Neural cell (in vitro differentiated cells): ENCODE results near the gene ACVRL1. TPM values are rescaled to one million over a fixed set of nuclear protein-coding genes. Genes with fewer than 3 reads are reported as not detected.

Experiments used
- H2AFZ ChIP-seq: fragments of 200-600, 300-800 bp; sonication (generic), shearing (Covaris generic); 2 replicates; pipeline ENCODE4 v1.6.0; 2014; ENCODE audit warnings: low read depth, mild to moderate bottlenecking, antibody characterized with exemption, low read length, moderate library complexity
- H3F3A ChIP-seq: fragments of 200-600 bp; shearing (Covaris generic); 2 replicates; pipeline ENCODE4 v1.6.1; 2016; ENCODE audit warnings: mild to moderate bottlenecking, moderate library complexity, mixed read lengths, antibody characterized with exemption, low read length; ENCODE audit not compliant: insufficient read depth, poor library complexity, severe bottlenecking
- H3K27ac ChIP-seq: fragments of 200-600, 300-800 bp; sonication (generic), shearing (Covaris generic); 2 replicates; pipeline ENCODE4 v1.5.1; 2014; ENCODE audit warnings: mild to moderate bottlenecking, low read length, moderate library complexity
- H3K27me3 ChIP-seq: fragments of 300-800, 200-600 bp; sonication (generic), shearing (Covaris generic); 2 replicates; pipeline ENCODE4 v1.6.0; 2014; ENCODE audit warnings: mild to moderate bottlenecking, low read depth, low read length, moderate library complexity; ENCODE audit not compliant: insufficient read depth
- H3K36me3 ChIP-seq: fragments of 300-800, 200-600 bp; sonication (generic), shearing (Covaris generic); 2 replicates; pipeline ENCODE4 v1.5.1; 2014; ENCODE audit warnings: mild to moderate bottlenecking, antibody characterized with exemption, low read length, moderate library complexity; ENCODE audit not compliant: insufficient read depth
- H3K4me2 ChIP-seq: fragments of 300-800, 200-600 bp; sonication (generic), shearing (Covaris generic); 2 replicates; pipeline ENCODE4 v1.6.0; 2014; ENCODE audit warnings: mild to moderate bottlenecking, low read length
- H3K4me3 ChIP-seq: fragments of 300-800, 200-600 bp; sonication (generic), shearing (Covaris generic); 2 replicates; pipeline ENCODE4 v1.5.1; 2014; ENCODE audit warnings: mild to moderate bottlenecking, low read length, moderate library complexity
- H3K79me2 ChIP-seq: fragments of 200-600 bp; shearing (Covaris generic); replicated peaks from 2 replicates; pipeline ENCODE4 v1.6.0; 2014; ENCODE audit warnings: mild to moderate bottlenecking, low read length, moderate library complexity; ENCODE audit not compliant: insufficient read depth
- H3K9ac ChIP-seq: fragments of 300-800, 200-600 bp; sonication (generic), shearing (Covaris generic); 2 replicates; pipeline ENCODE4 v1.6.1; 2016; ENCODE audit warnings: mild to moderate bottlenecking, low read length, mixed read lengths
- H3K9me2 ChIP-seq: fragments of 200-600 bp; shearing (Covaris generic); 2 replicates; pipeline ENCODE4 v1.6.1; 2016; ENCODE audit warnings: mild to moderate bottlenecking, low read length, mixed read lengths; ENCODE audit not compliant: insufficient read depth
- H3K9me3 ChIP-seq: fragments of 200-600, 300-800 bp; sonication (generic), shearing (Covaris generic); 2 replicates; pipeline ENCODE4 v1.6.1; 2016; ENCODE audit warnings: mild to moderate bottlenecking, mixed run types, low read length, moderate library complexity, mixed read lengths
- H4K20me1 ChIP-seq: fragments of 200-600 bp; shearing (Covaris generic); 2 replicates; pipeline ENCODE4 v1.6.1; 2016; ENCODE audit warnings: mild to moderate bottlenecking, mixed run types; ENCODE audit not compliant: insufficient read depth
- CTCF ChIP-seq: fragments of 450-650 bp; IDR thresholded peaks from 2 replicates; pipeline ENCODE4 v1.5.1; 2014; ENCODE audit warnings: antibody characterized with exemption, mild to moderate bottlenecking, moderate library complexity; ENCODE audit not compliant: poor library complexity, severe bottlenecking
- EP300 ChIP-seq: fragments of 450-650 bp; conservative IDR thresholded peaks from 2 replicates; pipeline ENCODE4 v1.6.1; 2014; ENCODE audit warnings: antibody characterized with exemption, mild to moderate bottlenecking, moderate library complexity; ENCODE audit not compliant: poor library complexity, severe bottlenecking
- EZH2 ChIP-seq: fragments of 200-600, 300-800 bp; shearing (Covaris generic), sonication (generic); IDR thresholded peaks from 2 replicates; pipeline ENCODE4 v1.6.1; 2014; ENCODE audit warnings: antibody characterized with exemption, low read length, borderline replicate concordance, mild to moderate bottlenecking; ENCODE audit not compliant: insufficient read depth, poor library complexity, severe bottlenecking
- MXI1 ChIP-seq: fragments of 450-650 bp; conservative IDR thresholded peaks from 2 replicates; pipeline ENCODE4 v1.6.1; 2014; ENCODE audit warnings: antibody characterized with exemption, mild to moderate bottlenecking; ENCODE audit not compliant: poor library complexity, severe bottlenecking
- POLR2AphosphoS5 ChIP-seq: IDR thresholded peaks from 2 replicates; pipeline ENCODE4 v1.6.1; 2012
- RAD21 ChIP-seq: fragments of 450-650 bp; conservative IDR thresholded peaks from 2 replicates; pipeline ENCODE4 v1.6.1; 2014; ENCODE audit warnings: antibody characterized with exemption, mild to moderate bottlenecking, moderate library complexity
- REST ChIP-seq: IDR thresholded peaks from 2 replicates; pipeline ENCODE4 v1.6.1; 2012; ENCODE audit warnings: borderline replicate concordance
- SMC3 ChIP-seq: fragments of 450-650 bp; conservative IDR thresholded peaks from 2 replicates; pipeline ENCODE4 v1.6.1; 2014; ENCODE audit warnings: antibody characterized with exemption, mild to moderate bottlenecking, moderate library complexity; ENCODE audit not compliant: poor library complexity
- TAF1 ChIP-seq: IDR thresholded peaks from 2 replicates; pipeline ENCODE4 v1.6.1; 2012; ENCODE audit warnings: low read depth
- polyA plus RNA-seq: library from polyadenylated mRNA; depleted of rRNA; stranded (reverse); fragments of >200 nt; gene quantifications from 2 replicates; pipeline ENCODE4 v1.2.3, GENCODE V29; 2014

ACVRL1 gene
- polyA plus RNA-seq, 1 donor from 2014 or later: not detected

- H3K9me3 ChIP-seq: no peaks in the 10 kb centered on the region
- H3K27me3 ChIP-seq: no peaks in the 10 kb centered on the region
- no peak for TF ChIP-seq EP300
- TF ChIP-seq SMC3: no peak
- TF ChIP-seq RAD21: no peak
- no peak for TF ChIP-seq CTCF
- no peak for TF ChIP-seq MXI1
- TF ChIP-seq EZH2: no peak
- no peak for TF ChIP-seq TAF1
- no peak for TF ChIP-seq POLR2AphosphoS5
- no peak for TF ChIP-seq REST
- H3K36me3 ChIP-seq: peaks cover 6% of the 10 kb centered on the region
- H3K4me3 ChIP-seq: no peak overlapping the region
- H4K20me1 ChIP-seq: peaks cover 41% of the 10 kb centered on the region
- no peak overlapping the region for H3K9ac ChIP-seq
- H3K4me2 ChIP-seq: no peak overlapping the region
- H2AFZ ChIP-seq: no peak overlapping the region
- H3K27ac ChIP-seq: no peak overlapping the region
- peaks cover 47% of the 10 kb centered on the region for H3K79me2 ChIP-seq
- H3K9me2 ChIP-seq: no peaks in the 10 kb centered on the region
- H3F3A ChIP-seq: no peaks in the 10 kb centered on the region
These were observed 64.5 kb downstream of the ACVRL1 start for GRCh38 chr12:51971679-51972421.

- H3K36me3 ChIP-seq: peaks cover 6% of the 10 kb centered on the region
- no peaks in the 10 kb centered on the region for H3F3A ChIP-seq
- no peak overlapping the region for H3K4me3 ChIP-seq
- peaks cover 45% of the 10 kb centered on the region for H3K79me2 ChIP-seq
- no peak overlapping the region for H3K9ac ChIP-seq
- TF ChIP-seq CTCF (no peak), MXI1 (no peak), EZH2 (no peak), POLR2AphosphoS5 (no peak), RAD21 (no peak)
- H3K27me3 ChIP-seq: no peaks in the 10 kb centered on the region
- H2AFZ ChIP-seq: no peak overlapping the region
- no peaks in the 10 kb centered on the region for H3K9me3 ChIP-seq
- H3K4me2 ChIP-seq: no peak overlapping the region
- no peak overlapping the region for H3K27ac ChIP-seq
- no peaks in the 10 kb centered on the region for H3K9me2 ChIP-seq
- H4K20me1 ChIP-seq: peaks cover 41% of the 10 kb centered on the region
These were observed 65.1 kb downstream of the ACVRL1 start for GRCh38 chr12:51972422-51972812.
